Activated T-helper 1 cell treated with anti-CD3 and anti-CD28 coated beads, Interleukin-2, amount 50 U/mL, for 16 hours (primary cell): ENCODE data around the gene HSD17B14.
A peak's percentile ranks its signal among the peaks of the same experiment; 100 is the strongest.
"Not testable (repeated sequence)": the region's sequence is repeated elsewhere in the genome, so short reads cannot be mapped to it uniquely, and the experiment has no call there.

ENCODE experiments used
- DNase-seq, 2 donors: peaks; one replicate each; pipeline ENCODE4 v3.0.0-alpha.2; 2020; ENCODE audit warnings: low read depth in 1 of 2, low spot score in 1 of 2

The HSD17B14 gene

DNA sequence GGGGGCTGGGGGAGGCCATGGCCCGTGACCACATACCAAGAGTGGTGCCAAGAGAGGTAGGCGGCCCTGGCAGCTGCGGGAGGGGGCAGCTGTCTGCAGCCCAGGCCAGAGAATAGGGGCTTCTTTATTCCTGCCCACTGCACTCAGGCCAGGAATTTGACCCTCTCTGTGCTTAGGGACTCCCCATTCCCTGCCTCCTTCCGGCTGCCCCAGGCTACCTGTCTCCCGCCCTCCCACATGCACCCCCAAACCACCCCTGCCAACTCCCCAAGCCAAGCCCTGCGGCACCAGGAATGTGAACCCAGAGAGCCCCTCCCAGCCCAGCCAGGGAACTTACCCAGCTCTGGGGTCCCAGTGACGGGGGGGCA, 31.4 kb upstream of the HSD17B14 start:
- no peak for DNase-seq

DNA sequence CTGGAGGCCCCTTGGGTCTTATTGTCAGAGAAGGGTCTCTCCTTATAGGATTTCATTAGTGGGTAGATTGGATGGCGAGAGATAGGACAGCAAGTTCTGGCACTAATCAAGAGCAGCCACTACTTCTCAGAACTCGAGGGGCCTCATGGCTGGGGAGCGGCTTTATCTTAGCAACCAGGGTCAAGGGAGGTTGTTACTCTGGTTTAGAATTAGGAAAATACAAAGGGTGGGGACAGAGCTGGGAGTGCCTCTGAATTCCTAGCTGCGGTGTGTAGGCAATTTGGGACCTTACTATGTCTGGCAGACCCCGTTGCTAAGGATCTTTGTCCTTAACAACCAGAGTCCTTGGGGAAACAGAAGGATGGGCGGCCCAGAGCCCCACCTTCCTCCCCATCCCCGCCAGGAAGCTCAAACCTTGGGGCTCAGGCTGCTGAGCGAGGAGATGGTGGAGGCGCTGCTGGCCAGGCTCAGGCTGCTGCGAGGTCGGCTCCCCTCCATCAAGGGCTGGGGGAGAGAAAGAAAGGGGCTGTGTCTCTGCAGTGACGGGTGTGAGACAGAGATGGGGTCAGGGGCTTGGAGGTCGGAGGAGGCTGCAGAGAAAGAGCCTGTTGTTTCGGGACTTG, 30.9 kb upstream of the HSD17B14 start:
- DNase-seq, result no peak

DNA sequence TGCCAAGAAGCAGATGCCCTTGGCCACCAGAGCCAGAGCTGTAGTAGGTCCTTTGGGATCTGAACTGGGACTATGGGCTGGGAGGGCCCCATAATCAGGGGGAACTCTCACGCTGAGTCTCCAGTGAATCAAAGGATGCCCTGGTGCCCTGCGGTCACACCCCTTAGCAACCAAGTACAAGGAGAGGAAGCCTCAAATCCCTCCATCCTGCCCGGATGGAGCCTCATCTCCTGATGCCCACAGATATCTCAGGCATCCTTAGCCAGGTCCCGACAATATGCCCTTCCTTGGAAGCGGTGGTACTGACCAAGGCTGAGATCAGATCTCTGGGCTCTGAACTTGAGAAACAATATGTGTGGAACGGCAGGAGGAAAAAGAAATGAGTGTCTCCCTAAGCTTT, 30.4 kb upstream of the HSD17B14 start:
- DNase-seq, result no peak

DNA sequence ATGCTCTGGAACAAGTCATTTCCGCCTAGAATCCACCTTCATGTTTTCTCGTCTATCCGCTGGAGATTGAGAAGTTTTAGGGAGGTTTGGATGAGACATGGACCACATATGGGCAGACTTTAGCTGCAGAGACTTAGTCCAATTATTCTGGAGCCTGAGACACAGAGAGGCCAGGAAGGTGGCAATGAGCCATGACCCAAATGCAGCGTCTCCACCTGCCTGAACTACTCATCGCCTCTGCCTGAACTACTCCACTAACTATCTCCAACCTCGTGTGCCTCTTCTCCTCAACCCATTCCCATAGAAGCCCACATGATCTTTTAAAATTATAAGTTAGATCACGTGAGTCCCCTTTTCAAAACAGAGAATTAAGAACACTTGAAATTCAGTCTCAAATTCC, 26.5 kb upstream of the HSD17B14 start:
- DNase-seq, result no peak

DNA sequence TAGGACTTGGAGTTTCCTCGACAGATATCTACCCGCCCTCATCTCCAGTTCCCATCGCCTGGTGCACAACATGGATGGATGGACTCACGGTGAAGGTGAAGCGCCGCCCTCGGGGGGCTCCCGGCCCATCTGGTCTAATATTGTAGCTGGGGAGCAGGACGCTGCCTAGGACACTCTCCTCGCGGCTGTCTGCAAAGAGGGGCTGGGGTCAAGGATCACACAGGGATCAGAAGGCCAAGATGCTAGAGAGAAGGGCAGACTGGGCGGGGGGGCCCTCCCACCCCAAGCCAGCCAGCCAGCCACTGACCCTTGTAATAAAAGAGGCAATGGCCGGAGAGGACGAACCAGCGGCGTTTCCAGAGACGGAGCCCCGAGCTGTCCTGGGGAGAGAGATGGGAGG, 25.0 kb upstream of the HSD17B14 start:
- DNase-seq, result no peak

DNA sequence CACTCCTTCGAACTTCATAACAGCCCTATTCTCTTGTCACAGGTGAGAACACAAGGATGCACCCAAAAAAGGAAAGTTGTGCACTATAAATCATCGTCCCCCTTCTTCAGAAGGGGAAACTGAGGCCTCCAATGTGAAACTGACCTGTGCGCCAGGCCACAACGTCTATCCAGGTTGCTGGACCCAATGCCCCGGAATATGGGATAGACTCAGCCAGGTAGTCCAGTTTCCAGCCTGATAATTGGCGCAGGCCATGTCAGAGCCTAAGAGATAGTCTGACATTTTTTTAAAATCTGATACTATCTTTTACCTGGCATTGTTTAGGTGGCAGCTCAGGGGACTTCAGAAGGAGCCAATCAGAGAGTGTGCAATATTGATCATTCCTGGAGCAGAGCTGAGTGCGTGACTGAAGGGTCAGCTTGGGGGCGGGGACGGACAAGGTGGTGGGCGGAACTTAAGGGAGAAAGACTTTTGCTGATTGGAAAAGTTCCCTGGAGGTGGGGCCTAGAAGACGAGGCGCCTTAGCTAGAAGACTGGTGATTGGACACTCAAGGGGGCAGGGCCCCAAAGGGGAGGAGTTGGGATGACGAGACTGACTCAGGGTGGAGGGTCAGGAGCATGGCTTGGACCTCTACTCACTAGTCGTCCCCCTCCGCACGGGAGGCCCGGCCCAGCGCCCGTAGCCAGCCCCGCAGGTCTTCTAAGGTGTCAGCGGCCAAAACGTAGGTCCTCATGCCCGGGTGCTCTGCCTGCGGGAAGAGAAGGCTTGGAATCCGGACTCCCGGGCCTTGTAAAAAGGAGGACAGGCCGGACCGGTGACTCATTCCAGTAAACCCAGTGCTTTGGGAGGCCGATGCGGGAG, 23.7 kb upstream of the HSD17B14 start:
- DNase-seq, result no peak

DNA sequence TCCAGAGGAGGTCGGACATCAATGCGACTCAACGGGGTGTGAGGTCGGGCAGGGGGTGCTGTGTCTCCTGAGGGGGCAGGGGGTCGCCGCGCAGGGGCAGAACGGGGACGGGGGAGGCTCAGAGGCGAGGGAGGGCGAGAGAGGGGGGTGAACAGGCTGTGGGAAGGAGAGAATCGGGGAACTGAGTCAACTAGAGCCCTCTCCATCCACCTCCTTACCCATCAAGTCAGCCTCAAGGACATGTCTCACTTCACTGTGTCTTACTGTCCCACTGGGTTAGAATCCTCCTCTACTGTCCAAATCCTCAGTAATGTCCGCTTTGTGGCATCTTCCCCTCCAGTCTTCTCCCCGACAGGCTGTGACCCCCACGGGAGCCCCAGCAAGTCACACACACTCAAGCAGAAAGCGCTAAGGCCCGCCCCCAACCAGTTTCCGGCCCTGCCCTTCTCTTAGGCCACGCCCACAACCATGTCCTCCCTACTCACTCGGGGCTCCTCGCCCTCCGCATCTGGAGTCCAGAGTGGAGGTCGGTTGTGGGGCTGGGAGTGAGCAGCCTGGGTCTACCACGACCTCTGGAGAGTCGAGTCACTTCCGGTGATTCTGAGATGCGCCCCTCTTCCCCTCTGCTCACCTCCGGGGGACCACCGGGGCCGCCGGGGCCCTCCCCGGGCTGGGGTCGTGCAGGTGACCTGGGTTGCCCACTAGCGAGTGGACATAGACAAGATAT, 22.9 kb upstream of the HSD17B14 start:
- peak; percentile 51 to 58 for DNase-seq

DNA sequence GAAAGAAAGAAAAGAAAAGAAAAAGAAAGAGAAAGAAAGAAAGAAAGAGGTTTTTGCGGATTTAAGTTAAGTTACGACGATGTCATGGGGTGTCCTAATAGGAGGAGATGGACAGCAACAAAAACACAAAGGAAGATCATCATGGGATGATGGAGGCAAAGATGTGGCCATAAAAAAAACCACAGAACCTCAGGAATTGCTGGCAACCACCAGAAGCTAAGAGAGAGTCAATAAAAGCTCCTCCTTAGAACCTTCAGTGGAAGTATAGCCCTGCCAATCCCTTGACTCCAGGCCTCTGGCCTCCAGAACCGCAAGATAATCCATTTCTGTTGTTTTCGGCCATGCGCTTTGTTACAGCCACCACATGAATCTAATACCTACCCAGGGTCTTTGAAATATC, 20.6 kb upstream of the HSD17B14 start:
- no peak for DNase-seq

DNA sequence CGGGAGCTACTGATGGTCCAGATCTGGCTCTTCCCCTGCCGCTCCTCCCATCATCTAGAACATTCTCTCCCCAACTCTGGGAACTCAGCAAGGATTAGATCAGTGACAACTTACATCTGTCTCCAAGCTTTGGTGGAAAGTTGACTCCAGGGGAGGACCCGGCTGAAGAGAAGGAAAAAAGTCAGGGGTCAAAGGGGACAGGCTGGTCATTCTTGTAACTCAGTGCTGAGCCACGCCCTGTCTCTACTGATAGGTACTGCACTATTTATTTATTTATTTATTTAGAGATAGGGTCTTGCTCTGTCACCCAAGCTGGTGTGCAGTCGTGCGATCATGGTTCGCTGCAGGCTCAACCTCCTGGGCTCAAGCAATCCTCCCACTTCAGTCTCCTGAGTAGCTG, 17.8 kb upstream of the HSD17B14 start:
- no peak for DNase-seq

DNA sequence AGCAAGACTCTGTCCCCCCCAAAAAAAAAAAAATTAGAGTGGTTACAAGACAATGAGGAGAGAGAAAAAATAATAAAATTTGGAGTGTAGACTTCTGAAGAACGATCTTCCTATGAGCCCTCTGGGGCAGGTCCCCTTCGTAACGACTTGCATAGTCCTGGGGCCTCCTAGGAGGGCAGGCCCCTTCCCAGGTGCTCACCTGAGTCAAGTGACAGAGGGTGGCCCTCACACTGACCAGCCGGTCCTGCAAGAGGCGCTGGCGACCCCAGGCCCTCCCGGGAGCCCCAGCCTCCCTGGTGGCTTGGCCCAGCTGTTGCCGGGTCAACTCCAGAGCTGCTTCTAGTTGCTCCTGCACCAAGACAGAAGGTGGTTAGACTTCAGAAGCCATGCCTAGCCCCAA, 17.2 kb upstream of the HSD17B14 start:
- no peak for DNase-seq

DNA sequence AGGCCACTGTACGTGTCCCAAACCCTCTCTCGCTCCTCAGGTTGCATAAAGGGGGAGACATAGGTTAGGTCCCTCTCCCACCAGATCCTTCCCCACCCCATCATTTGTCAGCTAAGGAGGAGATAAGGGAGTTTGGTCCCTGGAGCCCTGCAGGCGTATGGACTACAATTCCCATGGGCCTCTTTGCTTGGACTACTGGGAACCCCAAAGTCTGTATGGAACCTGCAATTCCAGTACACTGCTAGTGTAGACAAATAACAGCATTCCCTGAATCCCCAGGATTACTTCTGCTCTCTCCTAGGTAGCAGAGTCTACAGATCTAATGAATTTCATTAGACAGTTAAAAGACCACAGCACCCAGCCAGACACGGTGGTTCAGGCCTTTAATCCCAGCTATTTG, 16.0 kb upstream of the HSD17B14 start:
- DNase-seq, result no peak

DNA sequence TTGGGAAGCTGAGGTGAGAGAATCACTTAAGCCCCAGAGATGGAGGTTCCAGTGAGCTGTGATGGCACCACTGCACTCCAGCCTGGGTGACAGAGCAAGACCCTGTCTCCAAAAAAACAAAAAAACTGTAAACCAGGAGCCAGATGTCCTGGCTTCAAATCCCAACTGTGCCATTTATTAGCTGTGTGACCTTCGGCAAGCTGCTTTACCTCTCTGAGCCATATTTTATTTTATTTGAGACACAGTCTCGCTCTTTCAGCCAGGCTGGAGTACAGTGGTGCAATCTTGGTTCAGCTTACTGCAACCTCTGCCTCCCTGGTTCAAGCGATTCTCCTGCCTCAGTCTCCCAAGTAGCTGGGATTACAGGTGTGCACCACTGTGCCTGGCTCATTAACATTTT, 10.4 kb upstream of the HSD17B14 start:
- not testable (repeated sequence) for DNase-seq

DNA sequence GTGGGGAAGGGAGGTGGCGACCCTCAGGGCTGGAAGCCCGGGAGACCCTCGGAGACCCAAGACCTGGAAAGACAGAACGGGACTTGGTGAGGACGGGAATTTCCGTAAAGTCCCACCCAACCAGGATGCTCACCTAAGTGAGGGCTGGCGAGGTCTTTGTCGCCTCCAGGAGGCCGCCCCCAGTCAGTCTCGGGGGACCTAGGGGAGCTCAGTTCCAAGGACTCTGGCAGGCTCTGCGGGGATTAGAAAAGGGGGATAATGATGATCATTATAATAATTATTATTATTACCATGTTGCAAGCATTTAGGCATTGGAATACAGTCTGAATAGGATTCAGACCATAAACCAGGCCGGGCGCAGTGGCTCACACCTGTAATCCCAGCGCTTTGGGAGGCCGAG, 9.1 kb upstream of the HSD17B14 start:
- DNase-seq, result no peak

DNA sequence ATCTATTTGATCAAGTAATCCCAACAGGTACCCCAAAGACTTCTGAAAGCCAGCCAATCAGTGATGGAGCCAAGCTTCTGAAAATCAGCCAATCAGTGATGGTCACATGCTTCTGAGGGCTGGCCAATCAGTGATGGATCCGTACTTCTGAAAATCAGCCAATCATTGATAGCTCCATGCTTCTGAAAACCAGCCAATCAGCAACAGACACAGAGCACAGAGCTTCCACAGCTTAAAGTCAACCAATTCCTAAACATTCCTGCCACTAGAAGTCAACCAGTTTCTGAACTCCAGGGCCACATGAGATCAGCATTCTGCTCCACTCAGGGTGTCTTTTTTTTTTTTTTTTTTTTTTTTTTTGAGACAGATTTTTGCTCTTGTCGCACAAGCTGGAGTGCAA, 8.2 kb upstream of the HSD17B14 start:
- DNase-seq, result no peak

DNA sequence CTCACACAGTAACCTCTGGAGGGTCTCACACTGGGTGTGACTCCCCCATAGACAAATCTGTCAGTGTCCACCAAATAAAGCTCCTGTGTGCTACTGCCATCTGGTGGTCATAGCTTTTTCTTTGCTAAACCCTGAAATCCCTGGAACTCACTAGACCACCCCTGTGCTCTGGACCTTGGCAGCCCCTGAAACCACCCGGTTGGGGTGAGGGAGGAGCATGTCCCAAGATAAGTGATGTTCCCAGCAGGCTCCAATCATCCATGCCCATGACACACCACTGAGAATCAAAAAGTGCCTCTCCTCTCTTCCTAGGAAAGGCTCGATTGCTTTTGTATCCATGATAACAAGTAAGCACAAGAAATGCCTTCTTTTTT, 6.5 kb upstream of the HSD17B14 start:
- DNase-seq, result peak in 1 of 2 donors; percentile 20

DNA sequence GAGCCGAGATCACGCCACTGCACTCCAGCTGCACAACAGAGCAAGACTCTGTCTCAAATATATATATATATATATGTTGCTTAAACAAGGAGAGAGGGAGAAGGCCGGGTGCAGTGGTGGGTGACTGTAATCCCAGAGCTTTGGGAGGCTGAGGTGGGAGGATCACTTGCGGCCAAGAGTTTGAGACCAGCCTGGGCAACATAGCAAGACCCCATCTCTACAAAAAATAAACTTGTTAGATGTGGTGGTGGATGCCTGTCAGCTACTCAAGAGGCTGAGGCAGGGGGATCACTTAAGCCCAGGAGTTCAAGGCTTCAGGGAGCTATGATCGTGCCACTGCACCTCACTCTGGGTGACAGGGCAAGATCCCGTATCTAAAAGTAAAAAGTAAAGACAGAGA, 5.3 kb upstream of the HSD17B14 start:
- no peak for DNase-seq

DNA sequence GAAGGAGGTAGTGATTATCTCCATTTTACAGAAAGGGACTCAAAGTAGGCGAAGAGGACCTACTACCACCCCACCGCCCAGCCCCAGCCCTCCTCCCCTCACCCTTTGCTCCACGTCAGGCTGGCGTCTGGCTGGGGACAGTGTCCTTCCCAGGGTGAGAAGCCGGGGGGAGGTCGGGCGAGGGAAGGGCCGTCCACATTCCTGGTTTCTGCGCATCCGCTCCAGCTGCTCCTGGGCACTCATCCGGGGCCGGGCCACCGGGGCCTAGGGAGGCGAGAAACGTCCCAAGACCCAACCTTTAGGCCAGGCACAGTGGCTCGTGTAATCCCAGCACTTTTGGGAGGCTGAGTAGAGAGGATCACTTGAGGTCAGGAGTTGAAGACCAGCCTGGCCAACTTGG, 4.8 kb upstream of the HSD17B14 start:
- no peak for DNase-seq

DNA sequence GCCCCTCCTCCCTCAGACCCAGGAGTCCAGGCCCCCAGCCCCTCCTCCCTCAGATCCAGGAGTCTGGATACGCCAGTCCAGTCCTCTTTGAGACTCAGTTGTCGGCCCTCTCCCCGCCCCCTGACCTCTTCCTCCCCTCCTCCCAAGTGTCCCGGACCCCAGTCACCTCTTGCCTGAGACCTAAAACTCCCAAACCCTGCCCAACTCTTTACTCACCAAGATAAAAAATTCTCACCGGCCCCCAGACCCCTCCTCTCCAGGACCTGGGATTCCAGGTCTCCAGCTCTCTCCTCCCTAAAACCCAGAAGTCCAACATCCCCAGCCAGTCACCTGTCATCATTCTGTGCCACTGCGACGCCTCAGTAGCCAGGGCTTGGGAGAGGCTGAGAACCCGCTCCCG, 1.4 kb upstream of the HSD17B14 start:
- no peak for DNase-seq

DNA sequence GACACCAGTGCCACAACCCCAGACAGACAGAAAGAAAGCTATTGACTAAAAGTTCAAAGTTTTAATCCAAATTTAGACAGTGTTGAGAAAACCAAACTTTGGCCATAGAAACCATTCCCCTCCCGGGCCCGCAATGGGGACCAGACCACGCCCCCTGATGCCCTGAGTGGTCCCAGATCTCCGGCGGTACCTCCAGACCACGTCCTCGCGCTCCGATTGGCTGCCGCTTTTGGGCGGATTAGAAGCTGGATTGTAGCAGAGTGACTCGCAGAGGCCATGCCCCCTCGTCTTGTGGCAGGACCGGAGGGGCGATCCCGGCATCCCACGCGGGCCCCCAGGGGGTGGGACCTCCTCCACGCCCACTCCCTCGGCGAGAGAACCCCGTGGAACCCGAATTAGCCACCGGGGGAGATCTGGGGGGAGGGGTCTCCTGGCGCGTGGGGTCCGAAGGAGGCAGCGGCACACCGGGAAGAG, 797 bp upstream of the HSD17B14 start:
- DNase-seq, result peak; percentile 41 to 67

DNA sequence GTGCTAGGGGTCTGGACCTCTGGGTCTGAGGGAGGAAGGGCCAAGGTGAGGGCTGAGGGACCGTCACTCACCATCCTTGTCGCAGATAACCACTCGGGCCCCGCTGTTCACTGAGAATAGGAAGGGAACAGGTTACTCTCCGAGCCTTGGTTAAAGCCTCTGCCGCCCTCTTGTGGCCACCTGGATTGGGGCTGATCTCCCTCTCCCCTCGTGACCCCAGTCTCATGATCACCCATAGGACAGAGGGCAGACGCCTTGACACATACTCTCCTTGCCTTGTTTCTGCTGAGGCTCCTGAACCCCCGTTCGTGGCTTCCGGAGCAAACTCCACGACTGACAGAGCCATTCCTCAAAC, 580 bp downstream of the HSD17B14 start:
- peak; percentile 83 to 96 for DNase-seq

DNA sequence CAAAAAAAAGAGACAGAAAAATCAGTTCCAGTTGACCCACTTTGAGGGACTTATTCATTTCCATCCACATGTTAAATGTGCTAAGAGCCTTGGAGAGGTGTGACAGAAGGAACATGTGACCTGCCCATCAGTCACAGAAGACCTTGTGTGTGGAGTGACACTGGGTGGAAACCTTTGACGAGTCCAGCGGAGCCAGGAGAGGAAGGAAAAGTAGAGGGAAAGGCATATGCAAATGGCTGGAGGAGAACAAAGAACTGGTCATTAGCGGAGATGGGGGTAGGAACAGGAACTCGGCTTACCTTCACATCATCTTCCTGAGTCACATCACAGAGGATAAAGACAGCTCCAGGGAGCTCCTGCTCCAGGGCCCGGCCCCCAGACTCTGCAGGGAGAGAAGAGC, 2.3 kb downstream of the HSD17B14 start:
- DNase-seq, result no peak

DNA sequence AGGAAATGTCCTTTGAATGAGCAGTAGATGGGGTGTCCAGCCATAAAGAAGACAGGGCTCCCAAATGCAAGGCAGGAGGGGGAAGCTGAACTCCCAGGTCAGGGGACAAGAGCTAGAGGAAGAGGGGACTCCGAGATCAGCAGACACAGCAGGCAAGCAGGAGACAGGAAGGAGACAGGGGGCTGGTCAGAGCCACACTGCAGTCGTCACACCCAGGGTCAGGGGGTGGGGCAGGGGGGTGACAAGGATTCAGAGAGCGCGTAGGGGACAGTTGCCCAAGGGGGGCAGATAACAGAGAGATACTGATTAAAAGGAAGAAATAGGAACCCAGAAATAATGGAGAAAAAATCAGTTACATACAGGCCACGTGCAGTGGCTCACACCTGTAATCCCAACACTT, 3.2 kb downstream of the HSD17B14 start:
- DNase-seq, result no peak
